Ramos (cell line): ENCODE measurements around the gene TRIM2.

ENCODE experiments used
- in situ Hi-C: fragments of 300-500 bp; cut with MboI; formaldehyde crosslinking; loops from one replicate; pipeline ENCODE4 v1.14.3; 2022; ENCODE audit warnings: low sequenced_read_pairs; ENCODE audit not compliant: unreplicated experiment

The TRIM2 gene

GRCh38 chr4:153220682-153221395 lies 16.6 kb downstream of the TRIM2 start:
- in situ Hi-C loops = no loop called here

GRCh38 chr4:153221783-153222706 lies 17.8 kb downstream of the TRIM2 start:
- in situ Hi-C loops = no loop called here

- in situ Hi-C loops = no loop called here
Measured at GRCh38 chr4:153222707-153223426, 18.6 kb downstream of the TRIM2 start.

- in situ Hi-C loops = no loop called here
Measured at GRCh38 chr4:153223427-153223801, 19.2 kb downstream of the TRIM2 start.

GRCh38 chr4:153223930-153224329 lies 19.7 kb downstream of the TRIM2 start:
- in situ Hi-C loops = no loop called here

GRCh38 chr4:153224474-153224873 lies 20.2 kb downstream of the TRIM2 start:
- in situ Hi-C loops = no loop called here

GRCh38 chr4:153227469-153228075 lies 23.3 kb downstream of the TRIM2 start:
- in situ Hi-C loops = no loop called here

- in situ Hi-C loops = no loop called here
Measured at GRCh38 chr4:153228512-153229140, 24.4 kb downstream of the TRIM2 start.

- in situ Hi-C loops = no loop called here
Measured at GRCh38 chr4:153229545-153229944, 25.3 kb downstream of the TRIM2 start.

- in situ Hi-C loops = no loop called here
Measured at GRCh38 chr4:153232768-153233167, 28.5 kb downstream of the TRIM2 start.

- in situ Hi-C loops = no loop called here
Measured at GRCh38 chr4:153233761-153234371, 29.6 kb downstream of the TRIM2 start.

GRCh38 chr4:153234885-153235284 lies 30.6 kb downstream of the TRIM2 start:
- in situ Hi-C loops = no loop called here

- in situ Hi-C loops = no loop called here
Measured at GRCh38 chr4:153238135-153238919, 34.1 kb downstream of the TRIM2 start.

GRCh38 chr4:153239409-153239808 lies 35.2 kb downstream of the TRIM2 start:
- in situ Hi-C loops = no loop called here

- in situ Hi-C loops = no loop called here
Measured at GRCh38 chr4:153241295-153241694, 37.1 kb downstream of the TRIM2 start.

- in situ Hi-C loops = no loop called here
Measured at GRCh38 chr4:153241970-153242838, 38.0 kb downstream of the TRIM2 start.

- in situ Hi-C loops = no loop called here
Measured at GRCh38 chr4:153242839-153243324, 38.6 kb downstream of the TRIM2 start.

- in situ Hi-C loops = no loop called here
Measured at GRCh38 chr4:153243468-153243867, 39.2 kb downstream of the TRIM2 start.
